ENCODE results near the gene PRKAR1A.

- TF ChIP-seq CTCF (IDR thresholded peaks at IDR 0.05) (peak; percentile 28; the same call in 1 of the 2 replicates), SIN3A (IDR thresholded peaks at IDR 0.05; ENCODE audit: borderline replicate concordance, insufficient read depth, low read depth, low read length) (no peak), POLR2AphosphoS5 (IDR thresholded peaks at IDR 0.05; ENCODE audit: low read depth, low read length) (no peak), TCF7L2 (IDR thresholded peaks at IDR 0.05; ENCODE audit: low read depth, low read length) (no peak)
Observed at GRCh38 chr17:68533887-68534694, 21.9 kb downstream of the PRKAR1A start.
